GM10248 (cell line): ENCODE results near the gene MIP.
"Not testable (repeated sequence)": the region's sequence is repeated elsewhere in the genome, so short reads cannot be mapped to it uniquely, and the experiment has no call there.

Experiments used
- CTCF ChIA-PET: fragments of 300-600 bp; sonication (Branson Sonifier 250); formaldehyde crosslinking; extraction: SDS; loops from one replicate; lab custom pipeline; 2021; ENCODE audit warnings: antibody characterized with exemption; lab: Yijun Ruan, JAX
- POLR2A ChIA-PET: fragments of 350-650 bp; sonication (Branson Sonifier 250); formaldehyde crosslinking; extraction: SDS; loops from one replicate; lab custom pipeline; 2020; ENCODE audit warnings: antibody characterized with exemption; lab: Yijun Ruan, JAX
- DNase-seq: peaks from one replicate; pipeline ENCODE4 v3.0.0; 2012; ENCODE audit errors: extremely low spot score
- TF ChIP-seq, protein P1 (sequence below): IDR thresholded peaks from 2 replicates; pipeline ENCODE4 v1.5.1; 2012; ENCODE audit warnings: mild to moderate bottlenecking, low read depth; ENCODE audit errors: extremely low read depth, missing control alignments, control extremely low read depth

MIP gene

DNA sequence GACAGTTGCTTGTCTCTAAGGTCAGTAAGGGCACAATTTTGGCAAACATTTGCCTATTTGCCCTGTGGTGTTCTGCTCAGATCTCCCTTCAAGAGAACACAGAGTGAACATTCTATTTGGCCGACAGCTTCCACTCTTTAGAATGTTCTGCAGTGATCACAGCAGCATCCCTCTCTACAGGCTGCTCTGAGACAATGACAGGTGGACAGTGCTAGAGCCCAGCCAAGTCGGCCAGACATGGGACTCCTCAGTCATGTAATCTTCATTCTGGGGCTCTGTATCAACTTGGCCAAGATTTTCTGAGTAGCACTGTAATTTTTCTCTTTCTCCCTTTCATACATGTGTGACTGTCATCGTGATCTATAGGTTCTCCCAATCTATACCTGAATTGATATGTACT lies 40.1 kb downstream of the MIP start:
- POLR2A ChIA-PET = interaction anchor here (1.0 kb wide), 1 partner anchor 54 kb away, joined by 3 read pairs; the partner anchor contains the start of gene STAT2
- TF ChIP-seq, protein P1, sequence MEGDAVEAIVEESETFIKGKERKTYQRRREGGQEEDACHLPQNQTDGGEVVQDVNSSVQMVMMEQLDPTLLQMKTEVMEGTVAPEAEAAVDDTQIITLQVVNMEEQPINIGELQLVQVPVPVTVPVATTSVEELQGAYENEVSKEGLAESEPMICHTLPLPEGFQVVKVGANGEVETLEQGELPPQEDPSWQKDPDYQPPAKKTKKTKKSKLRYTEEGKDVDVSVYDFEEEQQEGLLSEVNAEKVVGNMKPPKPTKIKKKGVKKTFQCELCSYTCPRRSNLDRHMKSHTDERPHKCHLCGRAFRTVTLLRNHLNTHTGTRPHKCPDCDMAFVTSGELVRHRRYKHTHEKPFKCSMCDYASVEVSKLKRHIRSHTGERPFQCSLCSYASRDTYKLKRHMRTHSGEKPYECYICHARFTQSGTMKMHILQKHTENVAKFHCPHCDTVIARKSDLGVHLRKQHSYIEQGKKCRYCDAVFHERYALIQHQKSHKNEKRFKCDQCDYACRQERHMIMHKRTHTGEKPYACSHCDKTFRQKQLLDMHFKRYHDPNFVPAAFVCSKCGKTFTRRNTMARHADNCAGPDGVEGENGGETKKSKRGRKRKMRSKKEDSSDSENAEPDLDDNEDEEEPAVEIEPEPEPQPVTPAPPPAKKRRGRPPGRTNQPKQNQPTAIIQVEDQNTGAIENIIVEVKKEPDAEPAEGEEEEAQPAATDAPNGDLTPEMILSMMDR = no peak
- DNase-seq = no peak
- CTCF ChIA-PET = interaction anchor here (0.9 kb wide), 2 partner anchors 9 to 25 kb away, joined by 3 read pairs; no protein-coding TSS in a partner anchor

DNA sequence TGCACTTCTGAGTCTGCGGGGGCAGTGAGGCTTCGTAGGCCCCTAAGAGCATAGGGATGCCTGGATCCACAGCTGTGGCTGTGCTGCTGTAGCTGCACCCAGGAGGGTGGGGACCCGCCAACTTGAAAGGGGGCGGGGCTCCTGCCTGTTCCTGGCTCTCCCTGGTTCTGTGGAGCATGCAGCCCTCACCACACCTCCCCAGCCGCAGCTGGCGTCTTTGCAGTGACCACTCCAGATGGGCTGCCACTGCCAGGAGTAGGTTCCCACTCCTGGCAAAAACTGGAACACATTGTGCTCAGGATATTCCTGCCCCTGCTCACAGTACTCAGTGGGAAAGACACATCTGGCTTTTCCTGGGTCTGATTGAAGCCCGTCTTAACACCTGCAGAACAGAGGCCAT lies 41.1 kb downstream of the MIP start:
- POLR2A ChIA-PET = no interaction called here
- CTCF ChIA-PET = no interaction called here
- DNase-seq = no peak
- TF ChIP-seq, protein P1 = no peak

GRCh38 chr12:56411781-56412639 lies 42.4 kb downstream of the MIP start:
- TF ChIP-seq, protein P1 = no peak
- ChIA-PET CTCF (interaction anchor here (1.0 to 1.5 kb wide), 4 partner anchors 11 to 103 kb away, joined by 3 to 4 read pairs (median 4); partner anchors contain the start of gene TIMELESS), POLR2A (no interaction called here)
- no peak for DNase-seq

- POLR2A ChIA-PET = interaction anchor here (2.1 kb wide), 1 partner anchor 51 kb away, joined by 6 read pairs; the partner anchor contains the start of gene STAT2
- DNase-seq = no peak
- TF ChIP-seq, protein P1 = no peak
- CTCF ChIA-PET = interaction anchor here (0.8 to 1.2 kb wide), 4 partner anchors 24 to 673 kb away, joined by 3 to 4 read pairs (median 3); no protein-coding TSS in a partner anchor
Measured at GRCh38 chr12:56410768-56411167, 43.7 kb downstream of the MIP start.

GRCh38 chr12:56408799-56409417 lies 45.5 kb downstream of the MIP start:
- CTCF ChIA-PET = no interaction called here
- TF ChIP-seq, protein P1 = no peak

DNA sequence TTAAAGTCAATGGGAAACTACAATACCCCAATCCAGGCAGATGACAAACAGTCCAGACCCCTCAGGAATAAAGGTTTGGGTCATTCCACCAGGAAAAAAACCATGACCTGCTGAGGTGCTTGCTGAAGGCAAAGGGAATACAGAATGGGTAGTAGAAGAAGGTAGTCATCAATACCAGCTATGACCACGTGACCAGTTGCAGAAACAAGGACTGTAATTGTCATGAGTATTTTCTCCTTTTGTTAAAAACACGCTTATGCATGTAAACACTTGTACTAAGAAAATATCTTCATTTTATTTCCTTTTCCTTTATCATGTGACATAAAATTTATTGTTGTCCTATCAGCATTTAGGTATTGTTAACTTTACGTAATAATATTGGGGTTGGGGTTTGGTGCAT lies 50.2 kb downstream of the MIP start:
- POLR2A ChIA-PET, DNase-seq, CTCF ChIA-PET: not testable (repeated sequence)

More at GRCh38 chr12:56408799-56409417, 45.5 kb downstream of the MIP start:
- no peak for DNase-seq
- POLR2A ChIA-PET = interaction anchor here (0.7 kb wide), 1 partner anchor 47 kb away, joined by 5 read pairs; no protein-coding TSS in a partner anchor

GRCh38 chr12:56401612-56402011 lies 52.8 kb downstream of the MIP start:
- POLR2A ChIA-PET, DNase-seq, CTCF ChIA-PET: not testable (repeated sequence)

DNA sequence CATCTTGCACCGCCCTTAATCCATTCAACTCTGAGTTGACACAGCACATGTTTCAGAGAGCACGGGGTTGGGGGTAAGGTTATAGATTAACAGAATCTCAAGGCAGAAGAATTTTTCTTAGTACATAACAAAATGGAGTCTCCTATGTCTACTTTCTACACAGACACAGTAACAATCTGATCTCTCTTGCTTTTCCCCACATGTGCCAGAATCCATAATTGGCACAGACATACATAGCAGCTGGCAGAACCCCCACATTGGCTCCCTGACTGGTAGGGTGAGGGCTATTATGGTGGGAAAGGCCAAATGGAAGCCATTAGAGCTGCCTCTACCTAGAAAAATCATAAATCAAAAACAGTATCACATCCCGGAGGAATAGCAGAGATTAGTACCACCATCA lies 53.3 kb downstream of the MIP start:
- POLR2A ChIA-PET, CTCF ChIA-PET: not testable (repeated sequence)

More for the DNA sequence above, 53.3 kb downstream of the MIP start:
- DNase-seq = not testable (repeated sequence)
